Stimulated activated naive CD8-positive, alpha-beta T cell treated with anti-CD3 and anti-CD28 coated beads, Interleukin-15, Interleukin-2, amounts not matched to agents 100 ng/mL and 50 ng/mL, for 24 hours (primary cell): ENCODE results near the gene RFC2.

Experiments
- H3K27ac Mint-ChIP-seq: one replicate; pipeline ENCODE4 v1.8.0; 2021; ENCODE audit warnings: mild to moderate bottlenecking, mixed read lengths
- H3K27me3 Mint-ChIP-seq: one replicate; pipeline ENCODE4 v1.8.0; 2021; ENCODE audit warnings: mixed read lengths
- H3K36me3 Mint-ChIP-seq: one replicate; pipeline ENCODE4 v1.8.0; 2021; ENCODE audit warnings: low read depth, mixed read lengths
- H3K4me1 Mint-ChIP-seq: one replicate; pipeline ENCODE4 v1.8.0; 2021; ENCODE audit warnings: low read depth, mixed read lengths
- H3K4me3 Mint-ChIP-seq: one replicate; pipeline ENCODE4 v1.8.0; 2021; ENCODE audit warnings: mild to moderate bottlenecking, mixed read lengths
- H3K9me3 Mint-ChIP-seq: one replicate; pipeline ENCODE4 v1.8.0; 2021; ENCODE audit warnings: mixed read lengths

The RFC2 gene

DNA sequence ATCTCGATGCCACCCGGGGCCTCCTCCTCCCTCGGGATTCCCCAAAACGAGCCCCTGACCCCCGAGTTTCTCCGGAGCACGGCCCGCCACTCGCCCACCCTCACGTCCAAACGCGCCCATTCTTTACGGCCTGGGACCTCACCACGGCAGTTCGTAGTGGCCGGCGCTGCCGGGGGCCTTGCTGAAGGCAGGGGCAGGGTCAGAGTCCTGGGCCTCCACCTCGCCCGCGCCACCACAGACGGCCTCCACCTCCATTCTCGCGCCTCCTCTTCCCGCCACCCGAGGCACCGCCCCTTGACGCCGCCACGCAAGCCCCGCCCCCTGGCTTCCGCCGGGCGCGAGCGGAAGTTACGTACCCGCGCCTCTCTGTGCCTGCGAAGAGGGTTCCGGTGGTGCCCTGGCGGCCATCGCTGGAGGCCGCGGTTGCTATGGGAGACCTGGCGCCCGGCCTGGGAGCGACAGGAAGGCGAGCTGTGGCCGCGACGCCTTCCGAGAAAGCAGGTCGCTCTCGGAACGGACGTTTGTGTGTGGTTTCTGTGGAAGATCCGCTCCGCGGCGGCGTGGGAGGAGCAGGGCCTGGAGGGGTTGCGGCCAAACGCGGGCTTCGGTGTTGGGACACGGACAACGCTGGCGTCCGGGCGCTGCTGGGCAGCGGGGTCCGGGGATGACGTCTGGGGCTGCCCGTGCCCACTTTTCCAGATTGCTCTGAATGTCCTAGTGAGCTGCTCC is at the start of gene RFC2:
Gene RFC2, minus strand, starts transcription at position 271 of the 729 bp plus-strand sequence. Its CDS starts 16 bp downstream, at position 255.
- Mint-ChIP-seq H3K9me3 (no peaks in the 10 kb centered on the region), H3K4me3 (peak within 1 kb of the TSS; percentile 96), H3K27ac (peak within 1 kb of the TSS; percentile 97), H3K27me3 (no peaks in the 10 kb centered on the region), H3K4me1 (peaks cover 30% of the 10 kb centered on the region), H3K36me3 (peaks cover 40% of the 10 kb centered on the region)

DNA sequence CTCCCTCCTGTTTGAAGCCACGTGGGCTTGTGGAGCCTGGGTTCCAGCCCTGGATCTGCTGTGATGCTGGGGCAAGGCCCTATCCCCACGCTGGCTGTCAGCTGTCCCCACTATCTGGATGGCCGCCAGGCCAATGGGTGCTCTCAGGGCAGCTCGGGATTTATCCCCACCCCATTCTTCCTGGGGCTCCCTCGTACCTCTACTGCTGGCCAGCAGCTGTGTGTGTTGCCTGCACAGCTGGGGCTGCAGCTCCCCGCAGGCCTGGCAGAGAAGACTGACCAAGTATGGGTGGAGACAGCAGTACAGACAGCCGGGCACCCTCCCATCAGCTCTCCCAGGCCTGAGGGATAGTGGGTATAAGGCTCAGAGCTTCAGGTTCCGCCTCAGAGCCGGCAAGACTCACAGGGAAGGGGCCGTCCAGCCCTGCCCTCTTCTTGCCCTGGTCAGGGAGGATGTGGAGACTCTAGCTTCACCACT is 48.6 kb upstream of the RFC2 start:
- Mint-ChIP-seq H3K27me3 (peaks cover 2% of the 10 kb centered on the region), H3K9me3 (no peaks in the 10 kb centered on the region), H3K4me3 (no peak overlapping the region), H3K27ac (no peak overlapping the region), H3K4me1 (peaks cover 17% of the 10 kb centered on the region), H3K36me3 (no peaks in the 10 kb centered on the region)

DNA sequence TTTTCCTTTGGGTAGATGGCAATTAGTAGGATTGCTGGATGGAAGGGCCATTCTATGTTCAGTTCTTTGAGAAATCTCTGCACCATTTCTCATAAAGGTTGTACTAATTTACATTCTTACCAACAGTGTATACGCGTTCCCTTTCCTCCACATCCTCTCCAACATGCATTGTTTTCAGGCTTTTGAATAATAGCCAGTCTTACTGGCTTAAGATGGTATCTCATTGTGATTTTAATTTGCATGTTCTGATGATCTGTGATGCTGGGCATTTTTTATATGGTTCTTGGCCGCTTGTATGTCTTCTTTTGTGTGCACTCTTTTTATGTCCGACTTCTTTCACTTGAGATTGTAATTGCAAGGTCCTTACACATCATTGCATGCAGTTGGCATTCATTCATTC is 46.7 kb upstream of the RFC2 start:
- no peak overlapping the region for H3K27ac Mint-ChIP-seq
- H3K4me1 Mint-ChIP-seq, result peaks cover 1% of the 10 kb centered on the region
- H3K27me3 Mint-ChIP-seq, result no peaks in the 10 kb centered on the region
- H3K4me3 Mint-ChIP-seq, result no peak overlapping the region
- H3K9me3 Mint-ChIP-seq, result no peaks in the 10 kb centered on the region
- H3K36me3 Mint-ChIP-seq, result no peaks in the 10 kb centered on the region

DNA sequence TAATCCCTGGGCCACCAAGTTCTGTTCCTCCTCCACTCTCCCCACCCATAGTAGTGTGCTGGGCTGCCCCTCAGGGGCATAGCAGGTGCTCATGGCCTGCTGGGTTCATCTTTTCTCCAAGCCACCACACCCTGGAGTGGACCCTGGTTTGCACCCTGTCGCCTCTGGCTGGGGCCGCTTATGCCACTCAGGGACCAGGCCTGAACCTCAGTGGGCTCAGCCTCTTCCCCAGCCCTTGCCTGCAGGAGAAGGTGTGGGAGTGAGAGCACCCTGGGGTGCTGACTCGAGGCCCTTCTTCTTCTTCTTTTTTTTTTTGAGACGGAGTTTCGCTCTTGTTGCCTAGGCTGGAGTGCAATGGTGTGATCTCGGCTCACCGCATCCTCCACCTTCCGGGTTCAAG is 45.2 kb upstream of the RFC2 start:
- Mint-ChIP-seq H3K27ac (no peak overlapping the region), H3K9me3 (no peaks in the 10 kb centered on the region), H3K27me3 (no peaks in the 10 kb centered on the region), H3K4me1 (no peaks in the 10 kb centered on the region), H3K4me3 (no peak overlapping the region), H3K36me3 (no peaks in the 10 kb centered on the region)

DNA sequence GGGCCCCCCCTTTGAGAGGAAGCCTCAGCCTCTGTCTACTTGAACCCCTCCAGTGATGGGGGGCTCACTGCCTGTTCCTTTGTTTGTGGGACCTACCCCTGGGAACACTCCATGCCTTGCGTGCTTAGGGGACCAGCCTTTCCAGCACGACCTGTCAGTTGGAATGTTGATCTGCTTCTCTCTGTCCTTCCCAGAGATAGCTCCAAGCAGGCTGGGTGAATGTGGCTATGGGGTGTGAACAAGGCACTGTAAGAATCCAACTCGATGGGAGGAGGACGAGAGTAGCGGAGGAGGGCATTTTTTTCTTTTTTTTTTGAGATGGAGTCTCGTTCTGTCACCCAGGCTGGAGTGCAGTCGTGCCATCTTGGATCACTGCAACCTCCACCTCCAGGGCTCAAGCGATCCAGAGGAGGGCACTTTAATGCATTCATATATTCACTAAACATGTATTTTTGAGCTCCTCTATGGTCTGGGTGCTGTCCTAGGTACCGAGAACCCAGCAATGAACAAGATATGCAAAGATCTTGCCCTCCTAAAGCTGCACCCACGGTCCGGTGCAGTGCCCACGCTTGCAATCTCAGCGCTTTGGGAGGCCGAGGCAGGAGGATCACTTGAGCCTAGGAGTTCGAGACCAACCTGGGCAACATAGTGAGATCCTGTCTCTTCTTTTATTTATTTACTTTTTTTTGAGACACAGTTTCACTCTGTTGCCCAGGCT is 43.5 kb upstream of the RFC2 start:
- H3K9me3 Mint-ChIP-seq, result no peaks in the 10 kb centered on the region
- no peak overlapping the region for H3K27ac Mint-ChIP-seq
- H3K27me3 Mint-ChIP-seq, result no peaks in the 10 kb centered on the region
- H3K4me3 Mint-ChIP-seq, result no peak overlapping the region
- no peaks in the 10 kb centered on the region for H3K36me3 Mint-ChIP-seq
- peaks cover 10% of the 10 kb centered on the region for H3K4me1 Mint-ChIP-seq

DNA sequence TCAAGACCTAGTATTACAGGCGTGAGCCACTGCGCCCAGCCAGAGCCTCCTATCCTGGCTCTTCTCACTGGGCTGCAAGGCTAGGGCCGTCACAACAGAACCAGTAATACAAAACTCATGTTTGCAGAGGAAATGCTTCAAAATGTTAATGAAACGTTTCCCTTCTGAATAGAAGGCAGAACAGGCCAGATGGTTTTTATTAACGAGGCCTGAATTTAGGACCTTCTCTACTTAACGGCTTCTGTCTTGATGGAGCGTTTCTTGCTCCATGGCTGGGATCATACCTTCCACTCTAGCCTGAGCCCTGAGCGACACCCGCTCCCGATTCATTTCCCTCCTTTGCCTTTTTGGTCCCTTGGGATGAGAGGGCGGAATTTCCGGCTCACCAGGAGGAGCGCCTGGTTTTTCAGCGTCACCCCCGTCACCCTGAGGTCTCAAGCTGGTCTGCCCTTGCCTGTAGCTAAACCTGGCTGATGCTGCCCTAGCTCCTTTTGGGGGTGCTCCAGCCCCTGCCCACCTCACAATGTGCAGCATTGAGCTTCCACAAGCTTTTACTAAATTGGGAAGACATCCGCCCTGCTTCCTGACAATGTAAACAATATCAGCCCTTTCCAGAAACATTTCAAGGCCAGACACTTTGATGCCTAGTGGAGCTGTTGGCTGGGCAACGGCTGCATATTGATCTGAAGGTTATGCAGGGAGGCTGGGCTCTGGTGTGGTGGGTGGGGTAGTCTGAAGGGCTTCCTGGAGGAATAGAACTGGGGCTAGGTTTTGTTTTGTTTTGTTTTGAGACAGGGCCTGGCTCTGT is 40.2 kb upstream of the RFC2 start:
- Mint-ChIP-seq H3K27me3 (peaks cover 9% of the 10 kb centered on the region), H3K9me3 (no peaks in the 10 kb centered on the region), H3K36me3 (no peaks in the 10 kb centered on the region), H3K4me3 (no peak overlapping the region), H3K27ac (no peak overlapping the region), H3K4me1 (peaks cover 15% of the 10 kb centered on the region)

DNA sequence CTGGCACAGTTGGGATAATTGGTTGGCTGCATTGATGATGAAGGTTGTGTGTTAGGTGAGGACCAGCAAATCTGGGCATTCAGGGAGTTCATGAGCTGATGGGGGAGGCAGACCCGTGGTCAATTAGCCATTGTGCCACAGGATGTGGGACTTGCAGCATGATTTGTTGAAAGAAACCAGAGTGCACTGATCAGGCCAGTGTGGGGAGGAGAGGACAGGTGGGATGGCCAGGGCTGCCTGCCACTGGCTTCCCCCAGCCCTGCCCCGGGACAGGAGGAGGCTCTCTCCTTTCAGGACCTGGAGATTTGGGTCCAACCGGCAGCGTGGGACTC is 39.3 kb upstream of the RFC2 start:
- Mint-ChIP-seq H3K9me3 (no peaks in the 10 kb centered on the region), H3K27ac (no peak overlapping the region), H3K4me3 (no peak overlapping the region), H3K36me3 (no peaks in the 10 kb centered on the region), H3K27me3 (peaks cover 14% of the 10 kb centered on the region), H3K4me1 (peaks cover 21% of the 10 kb centered on the region)

DNA sequence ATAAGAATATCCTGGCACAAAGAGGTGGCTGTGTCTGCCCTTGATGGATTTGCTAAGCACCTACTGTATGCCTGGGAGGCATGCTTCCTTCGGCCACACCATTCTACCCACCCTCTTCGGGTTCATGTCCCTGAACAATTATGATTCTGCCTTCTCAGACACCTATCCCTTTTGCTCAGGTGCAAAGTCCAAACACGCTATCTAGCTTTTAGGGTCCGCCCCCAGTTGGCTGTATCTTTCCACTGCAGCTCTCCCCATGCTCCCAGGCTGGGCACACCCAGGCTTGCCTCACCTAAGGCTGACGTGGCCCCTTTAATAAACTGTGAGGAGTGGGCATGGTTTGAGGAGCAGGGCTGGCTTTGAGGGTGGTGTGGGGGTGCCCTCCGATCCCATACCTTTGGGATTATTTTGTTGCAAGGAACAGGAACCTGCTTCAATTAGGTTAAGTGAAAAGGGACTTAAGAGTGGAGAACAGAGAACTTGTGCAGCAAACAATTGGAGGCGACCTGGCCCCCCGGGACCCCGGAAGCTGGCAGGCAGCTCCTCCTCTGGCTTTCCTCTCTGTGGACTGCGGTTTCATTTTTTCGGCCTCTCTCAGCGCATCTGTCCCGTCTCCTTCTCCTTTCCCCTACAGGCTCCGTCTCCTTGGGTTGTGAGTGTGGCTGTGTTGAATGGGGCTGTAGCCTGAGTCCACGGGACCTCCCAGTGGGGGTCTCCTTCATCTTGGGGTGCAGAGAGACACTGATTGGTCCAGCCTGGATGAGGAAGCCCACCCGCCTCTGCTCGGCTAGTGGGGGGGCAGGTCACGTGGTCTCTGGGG is 38.8 kb upstream of the RFC2 start:
- H3K4me1 Mint-ChIP-seq, result peaks cover 26% of the 10 kb centered on the region

DNA sequence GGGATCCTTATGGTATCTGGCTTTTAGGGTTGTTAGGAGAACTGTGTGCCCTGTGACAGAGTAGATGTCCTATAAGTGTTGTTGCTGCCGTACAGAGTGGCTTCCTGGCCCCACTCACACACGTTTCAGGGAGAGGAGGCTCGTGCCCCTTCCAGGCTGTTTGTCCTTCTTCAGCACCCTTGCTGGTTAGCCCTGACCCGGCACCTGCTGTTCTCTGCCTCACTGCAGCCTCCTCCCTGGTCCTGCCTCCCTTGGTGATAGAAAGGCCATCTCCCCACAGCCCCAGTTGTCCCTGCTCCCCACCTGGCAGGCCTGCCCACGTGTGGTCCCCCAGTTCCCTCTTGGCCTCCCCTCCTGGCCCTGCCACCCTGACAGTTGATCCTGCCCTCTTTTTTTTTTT is 37.3 kb upstream of the RFC2 start:
- Mint-ChIP-seq H3K27ac (no peak overlapping the region), H3K27me3 (peaks cover 18% of the 10 kb centered on the region), H3K4me1 (peaks cover 32% of the 10 kb centered on the region), H3K9me3 (no peaks in the 10 kb centered on the region), H3K36me3 (no peaks in the 10 kb centered on the region), H3K4me3 (no peak overlapping the region)

More for the DNA sequence above, 38.8 kb upstream of the RFC2 start:
- Mint-ChIP-seq H3K36me3 (no peaks in the 10 kb centered on the region), H3K27ac (no peak overlapping the region), H3K4me3 (no peak overlapping the region), H3K9me3 (no peaks in the 10 kb centered on the region), H3K27me3 (peaks cover 14% of the 10 kb centered on the region)

DNA sequence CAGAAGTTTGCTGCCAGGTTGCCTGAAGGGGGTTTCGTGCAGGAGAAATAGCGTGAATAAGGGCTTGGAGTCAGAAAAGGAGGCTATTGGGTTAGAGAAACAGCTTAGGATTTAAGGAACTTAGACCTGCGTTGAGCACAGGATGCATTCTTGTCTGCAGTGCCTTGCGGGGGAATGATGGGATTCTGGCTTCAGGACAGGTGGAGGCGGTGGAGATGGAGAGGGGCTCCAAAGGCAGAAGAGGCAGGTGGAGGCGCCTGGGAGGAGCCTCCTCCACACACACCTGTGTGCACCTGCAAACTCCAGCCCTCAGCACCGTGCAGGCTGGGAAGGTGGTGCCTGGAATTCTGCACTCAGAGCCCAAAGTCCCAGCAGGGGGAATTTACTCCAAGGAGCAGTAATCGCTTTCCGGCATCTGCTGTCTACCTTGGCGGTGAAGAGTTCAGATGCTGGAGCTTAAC is 36.8 kb upstream of the RFC2 start:
- H3K27me3 Mint-ChIP-seq, result peaks cover 18% of the 10 kb centered on the region
- H3K36me3 Mint-ChIP-seq, result no peaks in the 10 kb centered on the region
- H3K9me3 Mint-ChIP-seq, result no peaks in the 10 kb centered on the region
- H3K4me1 Mint-ChIP-seq, result peaks cover 32% of the 10 kb centered on the region
- no peak overlapping the region for H3K27ac Mint-ChIP-seq
- no peak overlapping the region for H3K4me3 Mint-ChIP-seq

DNA sequence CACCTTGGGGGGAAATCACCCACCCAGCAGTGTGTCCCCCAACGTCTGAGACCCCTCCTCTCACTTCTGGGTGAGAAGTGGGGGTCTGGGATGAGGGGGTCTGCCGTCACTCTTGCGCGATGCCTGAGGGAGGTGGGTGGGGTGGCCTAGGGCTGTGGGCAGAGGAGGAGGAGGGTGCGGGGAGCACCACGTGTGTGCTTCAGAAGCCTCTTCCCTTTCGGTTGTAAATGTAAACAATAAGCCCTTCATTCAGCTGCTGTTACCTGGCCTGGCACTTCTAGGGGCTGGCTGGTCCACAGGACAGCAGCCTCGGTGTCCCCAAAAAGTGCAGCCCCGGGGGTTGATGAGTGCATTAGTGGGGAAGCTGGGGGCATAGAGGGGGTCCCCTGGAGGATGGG is 36.4 kb upstream of the RFC2 start:
- Mint-ChIP-seq H3K27ac (no peak overlapping the region), H3K9me3 (no peaks in the 10 kb centered on the region), H3K36me3 (no peaks in the 10 kb centered on the region), H3K4me3 (no peak overlapping the region), H3K27me3 (peaks cover 18% of the 10 kb centered on the region), H3K4me1 (peaks cover 32% of the 10 kb centered on the region)

DNA sequence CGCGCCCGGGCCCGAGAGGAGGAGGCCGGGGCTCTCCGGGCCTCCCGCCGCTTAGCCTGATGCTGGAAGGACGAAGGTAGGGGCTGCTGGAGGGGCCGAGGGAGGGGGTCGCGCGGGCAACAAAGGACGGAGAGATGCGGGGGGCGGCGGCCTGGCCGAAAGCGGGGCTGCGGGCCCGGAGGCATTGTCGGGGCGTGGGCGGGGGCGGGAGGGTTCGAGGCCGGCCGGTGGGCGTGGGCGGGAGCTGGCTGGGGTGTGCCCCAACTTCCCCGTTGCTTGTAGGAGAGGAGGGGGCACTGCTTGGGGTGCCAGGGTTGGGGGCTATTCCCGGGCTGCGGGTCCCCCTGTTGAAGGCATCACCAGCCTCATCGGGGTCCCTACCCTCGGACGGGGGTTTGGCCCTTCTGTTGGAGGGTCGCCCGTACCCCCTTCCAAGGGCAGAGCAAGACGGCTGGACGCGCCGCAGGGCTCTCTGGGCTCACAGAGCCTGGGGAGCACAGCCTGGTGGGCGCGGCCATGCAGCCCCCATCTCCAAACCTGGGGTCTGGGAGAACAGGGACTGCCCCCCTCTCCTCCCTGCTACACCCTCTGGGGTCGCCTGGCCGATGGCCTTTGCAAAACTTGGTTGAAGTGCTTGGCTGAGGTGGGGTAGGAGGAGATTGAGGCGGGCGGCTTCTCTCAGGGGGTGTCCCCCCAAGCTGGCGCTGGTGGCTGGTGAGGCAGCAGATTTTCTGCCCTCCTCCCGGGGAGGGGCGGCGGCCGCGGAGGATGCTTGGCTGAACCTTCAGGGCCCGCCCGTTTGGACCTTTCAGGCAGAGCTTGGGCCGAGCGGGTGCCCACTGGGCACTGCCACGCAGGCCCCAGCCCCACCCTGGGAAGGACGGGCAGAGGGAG is 35.7 kb upstream of the RFC2 start:
- Mint-ChIP-seq H3K36me3 (no peaks in the 10 kb centered on the region), H3K27me3 (peaks cover 18% of the 10 kb centered on the region), H3K27ac (no peak overlapping the region), H3K4me3 (peak overlapping the region; percentile 45), H3K4me1 (peaks cover 32% of the 10 kb centered on the region), H3K9me3 (no peaks in the 10 kb centered on the region)

DNA sequence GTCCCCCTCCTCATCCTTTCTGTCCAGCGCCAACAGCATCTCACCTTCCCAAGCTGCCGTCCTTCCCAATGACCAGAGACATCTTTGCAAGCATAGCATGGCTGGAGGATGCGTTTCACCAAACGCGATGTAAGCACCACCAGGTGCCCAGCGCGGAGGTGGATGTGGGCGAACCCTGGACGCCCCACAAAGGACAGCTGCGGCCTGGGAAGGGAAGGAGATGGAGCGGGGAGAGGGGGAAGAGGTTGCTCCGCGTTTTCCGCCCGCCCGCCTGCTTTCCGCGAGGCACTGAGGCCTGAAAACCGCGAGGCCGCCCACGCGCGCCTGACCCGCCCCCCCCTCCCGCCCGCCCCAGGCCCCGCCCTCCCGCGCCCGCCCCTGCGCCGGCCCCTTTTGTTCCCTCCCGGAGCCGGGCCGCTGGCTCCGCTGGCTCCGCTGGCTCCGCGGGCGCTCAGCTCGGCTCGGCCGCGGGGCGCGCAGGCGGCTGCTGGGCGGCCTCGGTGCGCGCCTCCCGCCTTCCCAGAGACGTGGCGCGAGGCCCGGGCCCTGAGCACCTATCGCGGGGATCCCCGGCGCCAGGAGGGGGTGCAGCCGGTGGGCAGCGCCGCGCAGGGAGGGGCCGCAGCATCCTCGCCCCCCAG is 34.9 kb upstream of the RFC2 start, which contains the start of gene CLIP2:
Gene CLIP2, plus strand, starts transcription at position 390 of the 641 bp plus-strand sequence. CDS start 28,140 bp downstream, outside the sequence.
- Mint-ChIP-seq H3K4me3 (peak within 1 kb of the TSS; percentile 80), H3K4me1 (peaks cover 39% of the 10 kb centered on the region), H3K36me3 (no peaks in the 10 kb centered on the region), H3K27ac (peak within 1 kb of the TSS; percentile 59), H3K9me3 (no peaks in the 10 kb centered on the region), H3K27me3 (peaks cover 18% of the 10 kb centered on the region)
